C4-2B (cell line): ENCODE data around the gene FAM228A.

Source experiments
- ZFX ChIP-seq: fragments of 450-650 bp; IDR thresholded peaks from 2 replicates; pipeline ENCODE4 v1.6.1; 2017
- TF ChIP-seq, protein P1 (sequence below): fragments of 450-650 bp; conservative IDR thresholded peaks from 2 replicates; pipeline ENCODE4 v1.5.1; 2017; ENCODE audit warnings: mild to moderate bottlenecking

DNA sequence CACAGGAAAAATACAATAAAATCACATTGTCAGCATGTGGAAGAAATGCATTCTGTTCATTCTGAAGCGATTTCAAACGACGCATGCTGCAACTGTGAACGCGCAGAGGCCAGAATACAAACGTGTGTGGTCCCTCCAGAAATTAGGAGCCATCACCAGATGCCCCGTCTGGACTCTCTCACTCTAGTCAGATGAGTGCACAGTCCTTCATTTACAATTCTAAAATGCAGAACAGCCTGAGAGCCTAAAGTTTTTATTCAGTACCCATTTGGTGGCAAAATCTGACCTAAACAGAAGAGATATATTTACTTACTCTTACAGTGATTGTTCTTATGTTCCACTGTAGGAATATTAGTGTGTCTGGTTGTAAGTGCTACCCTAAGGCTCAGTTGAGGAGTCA is 36.6 kb downstream of the FAM228A start:
- TF ChIP-seq, protein P1, sequence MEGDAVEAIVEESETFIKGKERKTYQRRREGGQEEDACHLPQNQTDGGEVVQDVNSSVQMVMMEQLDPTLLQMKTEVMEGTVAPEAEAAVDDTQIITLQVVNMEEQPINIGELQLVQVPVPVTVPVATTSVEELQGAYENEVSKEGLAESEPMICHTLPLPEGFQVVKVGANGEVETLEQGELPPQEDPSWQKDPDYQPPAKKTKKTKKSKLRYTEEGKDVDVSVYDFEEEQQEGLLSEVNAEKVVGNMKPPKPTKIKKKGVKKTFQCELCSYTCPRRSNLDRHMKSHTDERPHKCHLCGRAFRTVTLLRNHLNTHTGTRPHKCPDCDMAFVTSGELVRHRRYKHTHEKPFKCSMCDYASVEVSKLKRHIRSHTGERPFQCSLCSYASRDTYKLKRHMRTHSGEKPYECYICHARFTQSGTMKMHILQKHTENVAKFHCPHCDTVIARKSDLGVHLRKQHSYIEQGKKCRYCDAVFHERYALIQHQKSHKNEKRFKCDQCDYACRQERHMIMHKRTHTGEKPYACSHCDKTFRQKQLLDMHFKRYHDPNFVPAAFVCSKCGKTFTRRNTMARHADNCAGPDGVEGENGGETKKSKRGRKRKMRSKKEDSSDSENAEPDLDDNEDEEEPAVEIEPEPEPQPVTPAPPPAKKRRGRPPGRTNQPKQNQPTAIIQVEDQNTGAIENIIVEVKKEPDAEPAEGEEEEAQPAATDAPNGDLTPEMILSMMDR = no peak
- TF ChIP-seq ZFX = no peak
